ENCODE data around the gene RBM39. TPM values are rescaled to one million over a fixed set of nuclear protein-coding genes. Genes with fewer than 3 reads are reported as not detected.
"Not testable (repeated sequence)": the region's sequence is repeated elsewhere in the genome, so short reads cannot be mapped to it uniquely, and the experiment has no call there.

RBM39 gene
- total RNA-seq, 1 experiment from 2014 or later: 341 TPM

GRCh38 chr20:35756404-35756803, 14.3 kb upstream of the RBM39 start:
- CTCF ChIA-PET: no interaction called here
- POLR2A ChIA-PET (ENCODE audit: unreplicated experiment): no interaction called here
- BruUV-seq (replicated peaks): no TSS peak
- Histone ChIP-seq H3K4me1 (ENCODE audit: insufficient read depth, low read length) (no peaks in the 10 kb centered on the region), H3K9me2 (replicated peaks; ENCODE audit: low read length) (no peaks in the 10 kb centered on the region), H3K79me2 (ENCODE audit: low read length) (no peaks in the 10 kb centered on the region), H3K4me2 (ENCODE audit: low read length) (no peak overlapping the region), H3K27ac (ENCODE audit: low read length) (no peak overlapping the region), H3K36me3 (ENCODE audit: low read depth, low read length) (no peaks in the 10 kb centered on the region), H3K9ac (ENCODE audit: low read length) (no peak overlapping the region), H3F3A (ENCODE audit: low read length, unreplicated experiment) (no peaks in the 10 kb centered on the region), H4K20me1 (ENCODE audit: low read length) (no peaks in the 10 kb centered on the region), H3K4me3 (ENCODE audit: low read length) (no peak overlapping the region), H3K27me3 (ENCODE audit: low read length) (no peaks in the 10 kb centered on the region), H2AFZ (ENCODE audit: low read length) (no peak overlapping the region), H3K9me3 (ENCODE audit: low read length) (no peaks in the 10 kb centered on the region)
- TF ChIP-seq EZH2 (IDR thresholded peaks at IDR 0.05; ENCODE audit: low read length, unreplicated experiment) (no peak), CTCF (conservative IDR thresholded peaks at IDR 0.05; ENCODE audit: low read depth, low read length) (no peak), EZH2phosphoT487 (IDR thresholded peaks at IDR 0.05; ENCODE audit: borderline replicate concordance, low read length) (no peak)
- ATAC-seq (no peak), DNase-seq (no peak)
- intact Hi-C loops (cut with micrococcal nuclease): no loop called here

- Histone ChIP-seq H2AFZ (ENCODE audit: low read length) (no peak overlapping the region), H4K20me1 (ENCODE audit: low read length) (no peaks in the 10 kb centered on the region), H3K4me2 (ENCODE audit: low read length) (no peak overlapping the region), H3F3A (ENCODE audit: low read length, unreplicated experiment) (no peaks in the 10 kb centered on the region), H3K27me3 (ENCODE audit: low read length) (no peaks in the 10 kb centered on the region), H3K36me3 (ENCODE audit: low read depth, low read length) (no peaks in the 10 kb centered on the region), H3K79me2 (ENCODE audit: low read length) (no peaks in the 10 kb centered on the region), H3K4me1 (ENCODE audit: insufficient read depth, low read length) (no peaks in the 10 kb centered on the region), H3K9me3 (ENCODE audit: low read length) (no peaks in the 10 kb centered on the region), H3K27ac (ENCODE audit: low read length) (no peak overlapping the region), H3K9me2 (replicated peaks; ENCODE audit: low read length) (no peaks in the 10 kb centered on the region), H3K4me3 (ENCODE audit: low read length) (no peak overlapping the region), H3K9ac (ENCODE audit: low read length) (no peak overlapping the region)
- ChIA-PET CTCF (no interaction called here), POLR2A (ENCODE audit: unreplicated experiment) (no interaction called here)
- no peak for TF ChIP-seq EZH2phosphoT487 (IDR thresholded peaks at IDR 0.05; ENCODE audit: borderline replicate concordance, low read length)
- no peak for TF ChIP-seq EZH2 (IDR thresholded peaks at IDR 0.05; ENCODE audit: low read length, unreplicated experiment)
- TF ChIP-seq CTCF (conservative IDR thresholded peaks at IDR 0.05; ENCODE audit: low read depth, low read length): no peak
- BruUV-seq (replicated peaks): no TSS peak
- no peak for DNase-seq
- intact Hi-C loops (cut with micrococcal nuclease): no loop called here
- ATAC-seq: no peak
These were observed 8.6 kb upstream of the RBM39 start for GRCh38 chr20:35750611-35751010.

- H3K4me2 ChIP-seq (ENCODE audit: low read length): not testable (repeated sequence)
These were observed 2.4 kb upstream of the RBM39 start for GRCh38 chr20:35744492-35744841.

More at GRCh38 chr20:35744492-35744841, 2.4 kb upstream of the RBM39 start:
- DNase-seq; H2AFZ ChIP-seq (ENCODE audit: low read length); H3K27ac ChIP-seq (ENCODE audit: low read length); intact Hi-C loops (cut with micrococcal nuclease); H3K9ac ChIP-seq (ENCODE audit: low read length); H3K9me3 ChIP-seq (ENCODE audit: low read length); H3K4me3 ChIP-seq (ENCODE audit: low read length); BruUV-seq (replicated peaks); CTCF ChIA-PET; H3K27me3 ChIP-seq (ENCODE audit: low read length); H3F3A ChIP-seq (ENCODE audit: low read length, unreplicated experiment); H3K9me2 ChIP-seq (replicated peaks; ENCODE audit: low read length); ATAC-seq: not testable (repeated sequence)
- Histone ChIP-seq H3K4me1 (ENCODE audit: insufficient read depth, low read length) (peaks cover 18% of the 10 kb centered on the region), H3K79me2 (ENCODE audit: low read length) (peaks cover 37% of the 10 kb centered on the region), H3K36me3 (ENCODE audit: low read depth, low read length) (peaks cover 19% of the 10 kb centered on the region), H4K20me1 (ENCODE audit: low read length) (peaks cover 19% of the 10 kb centered on the region)
- POLR2A ChIA-PET (ENCODE audit: unreplicated experiment): interaction anchor here (0.6 kb wide), 2 partner anchors 25 to 140 kb away, joined by 4 to 7 read pairs; no protein-coding TSS in a partner anchor
